ENCODE data around the gene PLEKHG3.

PLEKHG3 gene

DNA sequence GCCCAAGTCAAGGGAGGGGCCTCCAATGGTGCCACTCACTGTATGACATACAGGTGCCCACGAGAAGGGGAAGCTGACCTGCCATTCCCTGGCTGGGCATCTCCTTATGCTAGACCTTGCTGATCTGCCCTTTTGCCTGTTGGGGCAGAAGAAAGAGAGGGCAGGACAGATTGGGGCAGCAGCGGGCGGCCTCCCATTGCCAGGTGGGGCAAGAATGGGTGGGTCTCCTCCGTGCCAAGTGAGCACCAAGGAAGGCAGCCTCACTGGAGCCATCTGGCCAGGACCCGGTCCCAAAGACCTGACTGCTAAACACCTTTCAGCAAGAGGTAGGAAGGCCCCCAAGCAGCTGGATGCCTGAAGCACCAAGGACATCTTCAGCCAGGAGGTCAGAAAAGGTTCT is 50.5 kb downstream of the PLEKHG3 start:
- no peak for DNase-seq (ENCODE audit: low spot score)
- TF ChIP-seq, protein P1, sequence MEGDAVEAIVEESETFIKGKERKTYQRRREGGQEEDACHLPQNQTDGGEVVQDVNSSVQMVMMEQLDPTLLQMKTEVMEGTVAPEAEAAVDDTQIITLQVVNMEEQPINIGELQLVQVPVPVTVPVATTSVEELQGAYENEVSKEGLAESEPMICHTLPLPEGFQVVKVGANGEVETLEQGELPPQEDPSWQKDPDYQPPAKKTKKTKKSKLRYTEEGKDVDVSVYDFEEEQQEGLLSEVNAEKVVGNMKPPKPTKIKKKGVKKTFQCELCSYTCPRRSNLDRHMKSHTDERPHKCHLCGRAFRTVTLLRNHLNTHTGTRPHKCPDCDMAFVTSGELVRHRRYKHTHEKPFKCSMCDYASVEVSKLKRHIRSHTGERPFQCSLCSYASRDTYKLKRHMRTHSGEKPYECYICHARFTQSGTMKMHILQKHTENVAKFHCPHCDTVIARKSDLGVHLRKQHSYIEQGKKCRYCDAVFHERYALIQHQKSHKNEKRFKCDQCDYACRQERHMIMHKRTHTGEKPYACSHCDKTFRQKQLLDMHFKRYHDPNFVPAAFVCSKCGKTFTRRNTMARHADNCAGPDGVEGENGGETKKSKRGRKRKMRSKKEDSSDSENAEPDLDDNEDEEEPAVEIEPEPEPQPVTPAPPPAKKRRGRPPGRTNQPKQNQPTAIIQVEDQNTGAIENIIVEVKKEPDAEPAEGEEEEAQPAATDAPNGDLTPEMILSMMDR (IDR thresholded peaks at IDR 0.05; ENCODE audit: extremely low read depth, missing control alignments): no peak

DNA sequence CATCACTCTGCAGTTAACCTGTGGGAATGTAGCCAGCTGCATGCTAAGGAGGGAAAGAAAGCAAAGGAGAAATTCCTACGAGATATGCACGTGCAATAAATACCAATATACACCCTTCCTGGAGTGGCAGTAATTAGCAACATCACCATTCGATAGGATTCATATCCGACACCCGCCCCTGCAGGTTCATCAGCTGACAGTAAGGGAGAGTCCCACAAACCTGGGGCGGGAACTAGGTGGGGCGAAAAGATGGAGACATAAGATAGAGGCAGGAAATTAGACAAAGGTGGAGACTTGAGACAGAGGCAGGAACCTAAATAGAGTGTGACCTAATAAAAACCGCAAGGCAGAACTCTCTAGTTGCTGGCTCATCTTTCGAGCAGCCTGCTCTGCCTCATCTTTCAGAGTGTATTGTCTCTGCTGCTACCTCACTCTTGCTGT is 51.6 kb downstream of the PLEKHG3 start:
- no peak for DNase-seq (ENCODE audit: low spot score)
- TF ChIP-seq, protein P1 (IDR thresholded peaks at IDR 0.05; ENCODE audit: extremely low read depth, missing control alignments): no peak

DNA sequence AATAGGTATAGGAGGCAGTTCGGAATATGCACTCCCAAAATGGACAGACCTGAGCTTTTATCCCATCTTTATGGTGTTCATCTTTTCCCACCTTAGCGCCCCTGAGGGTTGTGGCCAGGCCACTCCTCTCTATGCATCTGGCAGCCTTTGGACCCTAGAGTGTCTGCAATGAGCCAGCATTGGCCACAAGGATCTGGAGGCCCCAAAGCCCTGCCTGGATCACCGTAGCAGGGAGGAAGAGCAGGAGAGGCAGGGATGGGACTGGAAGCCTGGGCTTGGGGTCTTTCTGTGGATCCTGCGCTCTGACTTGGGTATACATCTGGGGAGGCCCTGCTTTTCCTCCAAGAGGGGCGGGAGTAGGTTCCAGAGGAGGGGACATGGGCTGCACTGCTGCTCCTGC is 52.5 kb downstream of the PLEKHG3 start:
- DNase-seq (ENCODE audit: low spot score): no peak
- TF ChIP-seq, protein P1 (IDR thresholded peaks at IDR 0.05; ENCODE audit: extremely low read depth, missing control alignments): no peak

DNA sequence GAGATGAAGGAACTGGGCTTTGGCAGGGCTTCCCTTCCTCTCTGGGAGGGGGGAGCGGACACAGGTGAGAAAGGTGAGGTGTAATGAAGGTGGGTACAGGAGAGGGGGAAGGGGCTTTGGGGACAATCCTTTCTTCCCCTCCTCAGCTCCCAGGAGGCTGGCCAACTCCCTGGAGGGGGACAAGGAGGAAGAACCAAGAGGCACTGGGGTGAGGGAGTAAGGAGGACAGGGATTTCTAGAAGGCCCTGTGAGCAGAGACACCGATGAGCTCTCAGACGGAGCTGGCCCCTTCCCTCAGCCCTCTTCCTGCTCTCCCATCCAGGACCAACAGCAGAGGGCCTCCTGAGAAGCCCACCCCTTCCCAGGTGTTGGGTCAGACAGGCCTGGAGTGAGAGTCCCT is 53.4 kb downstream of the PLEKHG3 start:
- TF ChIP-seq, protein P1 (IDR thresholded peaks at IDR 0.05; ENCODE audit: extremely low read depth, missing control alignments): no peak
- DNase-seq (ENCODE audit: low spot score): no peak

DNA sequence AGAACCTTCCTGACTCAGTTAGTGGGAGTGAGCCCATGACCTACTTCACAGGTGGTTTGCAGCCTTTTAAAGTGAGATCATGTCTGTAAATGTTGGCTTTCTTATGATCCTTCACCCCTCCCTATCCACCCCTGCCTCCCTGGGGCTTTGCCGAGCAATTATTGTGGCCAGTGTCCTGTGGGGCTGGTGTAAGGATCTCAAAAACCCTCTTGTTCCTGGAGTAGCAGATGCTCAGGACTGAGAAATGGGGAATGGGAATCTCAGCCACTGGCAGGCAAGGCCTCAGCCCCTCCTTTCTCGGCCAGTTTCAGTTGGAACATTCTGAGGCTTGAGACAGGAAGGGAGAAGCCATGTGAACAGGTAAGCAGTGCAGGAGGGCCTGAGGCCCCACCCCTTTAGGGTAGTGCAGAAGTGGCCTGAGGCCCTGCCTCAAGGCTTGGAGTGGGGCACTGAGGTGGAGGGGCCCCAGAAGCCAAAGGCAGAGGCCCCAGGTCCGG is 53.8 kb downstream of the PLEKHG3 start:
- no peak for DNase-seq (ENCODE audit: low spot score)
- TF ChIP-seq, protein P1 (IDR thresholded peaks at IDR 0.05; ENCODE audit: extremely low read depth, missing control alignments): no peak

DNA sequence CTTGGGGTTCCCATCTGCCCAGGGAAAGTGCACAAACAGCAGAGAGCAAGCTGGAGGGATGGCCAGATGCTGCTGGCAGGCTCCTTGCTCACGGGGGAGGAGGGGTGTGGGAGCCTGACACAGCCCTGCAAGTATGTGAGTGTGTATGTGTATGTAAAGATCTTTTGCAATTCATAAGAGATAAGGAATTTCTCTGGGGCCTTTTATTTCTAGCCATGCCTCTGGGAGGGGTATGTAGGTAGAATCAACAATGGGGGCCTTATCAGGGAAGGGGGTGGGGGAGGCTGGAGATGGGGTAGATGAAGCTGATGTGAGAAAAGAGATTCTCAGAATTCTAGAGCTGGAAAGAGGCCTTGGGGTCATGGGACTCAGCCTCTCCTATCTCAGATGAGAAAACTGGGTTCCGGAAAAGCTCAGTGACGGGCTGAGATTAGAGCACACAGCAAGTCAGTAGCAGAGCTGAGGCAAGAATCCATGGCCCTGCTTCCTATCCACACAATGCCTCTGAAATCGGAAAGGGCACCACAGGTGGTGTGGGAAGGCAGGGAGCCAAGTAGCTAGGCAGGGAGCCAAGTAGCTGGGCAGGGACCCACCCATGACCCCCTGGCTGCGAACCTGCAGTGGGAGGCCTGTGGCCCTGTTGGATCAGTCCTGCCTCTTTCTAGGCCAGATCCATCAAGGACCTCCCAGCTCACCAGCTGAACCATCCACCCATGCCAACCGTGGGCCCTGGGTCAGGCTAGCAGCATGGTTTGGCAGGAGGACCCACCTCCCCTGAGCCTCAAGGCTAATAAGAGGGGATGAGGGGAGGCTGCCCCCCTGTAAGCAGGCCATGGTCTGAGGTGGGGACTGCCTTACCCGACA is 54.7 kb downstream of the PLEKHG3 start:
- TF ChIP-seq, protein P1 (IDR thresholded peaks at IDR 0.05; ENCODE audit: extremely low read depth, missing control alignments): no peak
- no peak for DNase-seq (ENCODE audit: low spot score)

DNA sequence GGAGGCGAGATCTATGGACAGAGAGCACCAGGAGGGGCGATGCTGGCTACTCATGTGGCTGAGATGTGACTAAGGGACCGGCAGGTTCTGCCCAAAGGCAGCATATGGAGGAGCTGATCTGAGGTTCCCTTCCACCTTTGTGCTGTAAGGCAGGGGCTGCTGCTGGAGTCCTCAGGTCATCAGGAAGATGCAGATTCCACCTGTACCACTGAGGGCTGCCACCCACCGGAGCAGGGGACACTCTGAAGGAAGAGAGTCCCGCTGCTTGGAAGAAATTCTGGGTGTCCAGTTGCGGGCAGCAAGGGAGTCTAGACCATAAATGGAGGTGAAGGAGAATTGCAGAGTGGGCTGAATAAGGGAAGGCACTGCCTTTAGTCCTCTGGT is 55.3 kb downstream of the PLEKHG3 start:
- TF ChIP-seq, protein P1 (IDR thresholded peaks at IDR 0.05; ENCODE audit: extremely low read depth, missing control alignments): no peak
- no peak for DNase-seq (ENCODE audit: low spot score)
